ENCODE measurements around the gene PLXDC1. TPM values are rescaled to one million over a fixed set of nuclear protein-coding genes. Genes with fewer than 3 reads are reported as not detected.

The PLXDC1 gene
- total and polyA plus RNA-seq, 12 donors, result 1.3 to 5.6 (median 3.9) TPM

- no peak for DNase-seq
- H3K4me1 ChIP-seq (replicated peaks in 1 of 2), result peaks cover 0 to 26% of the 10 kb centered on the region in 2 donors
- intact Hi-C loops (cut with DNase I), result no loop called here
- 83 to 92% (median 90%) methylated on average over 12 of the region's 12 CpGs for WGBS, 4 donors
- H3K36me3 ChIP-seq (replicated peaks in 1 of 2), result no peaks in the 10 kb centered on the region
- no peak overlapping the region for H3K4me3 ChIP-seq
- no peak for TF ChIP-seq POLR2A (IDR thresholded peaks at IDR 0.05)
- no peak for TF ChIP-seq CTCF (IDR thresholded peaks at IDR 0.05)
- H3K27me3 ChIP-seq, result no peaks in the 10 kb centered on the region
- H3K27ac ChIP-seq, result no peak overlapping the region
- H3K9me3 ChIP-seq (replicated peaks in 1 of 3), result no peaks in the 10 kb centered on the region
Measured at GRCh38 chr17:39101091-39101490, 50.3 kb downstream of the PLXDC1 start.

GRCh38 chr17:39100530-39100929 lies 50.9 kb downstream of the PLXDC1 start:
- intact Hi-C loops (cut with DNase I), result no loop called here
- H3K36me3 ChIP-seq (replicated peaks in 1 of 2), result no peaks in the 10 kb centered on the region
- no peak overlapping the region for H3K27ac ChIP-seq
- H3K4me1 ChIP-seq (replicated peaks in 1 of 2), result peaks cover 0 to 32% of the 10 kb centered on the region in 2 donors
- TF ChIP-seq CTCF (IDR thresholded peaks at IDR 0.05) (no peak), POLR2A (IDR thresholded peaks at IDR 0.05) (no peak)
- no peaks in the 10 kb centered on the region for H3K27me3 ChIP-seq
- DNase-seq, result no peak
- WGBS, 4 donors, result 88 to 95% (median 93%) methylated on average over 9 of the region's 9 CpGs
- H3K9me3 ChIP-seq (replicated peaks in 1 of 3), result no peaks in the 10 kb centered on the region
- no peak overlapping the region for H3K4me3 ChIP-seq

GRCh38 chr17:39099663-39100286 lies 51.7 kb downstream of the PLXDC1 start:
- intact Hi-C loops (cut with DNase I), result no loop called here
- Histone ChIP-seq H3K27ac (peak overlapping the region in 2 of 5 donors; percentile 49 to 70), H3K4me1 (replicated peaks in 1 of 2) (peaks cover 0 to 34% of the 10 kb centered on the region in 2 donors), H3K4me3 (no peak overlapping the region), H3K36me3 (replicated peaks in 1 of 2) (no peaks in the 10 kb centered on the region), H3K27me3 (no peaks in the 10 kb centered on the region), H3K9me3 (replicated peaks in 1 of 3) (no peaks in the 10 kb centered on the region)
- WGBS, 4 donors, result 61 to 70% (median 63%) methylated on average over 9 of the region's 9 CpGs
- TF ChIP-seq CTCF (IDR thresholded peaks at IDR 0.05) (no peak), POLR2A (IDR thresholded peaks at IDR 0.05) (no peak)
- DNase-seq, result peak in 6 of 7 donors; percentile 37 to 71 (median 42)

DNA sequence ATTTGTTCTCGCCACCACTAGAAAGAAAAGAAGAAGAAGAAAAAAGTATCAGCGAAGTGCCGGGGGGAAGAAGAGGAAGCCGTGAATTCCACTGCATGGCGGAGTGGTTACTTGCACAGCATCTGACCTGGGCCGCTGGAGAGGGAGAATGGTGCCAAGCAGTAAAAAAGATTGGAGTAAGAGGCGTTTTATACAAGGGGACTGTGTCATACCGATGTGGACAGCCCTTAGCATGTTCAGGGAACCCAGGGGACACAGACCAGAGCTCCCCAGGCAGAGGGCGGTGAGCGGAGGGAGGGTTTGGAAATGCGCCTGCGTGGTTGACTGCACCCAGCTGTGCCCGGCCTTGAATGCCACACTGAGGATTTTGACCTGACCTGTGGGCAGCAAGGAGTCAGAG lies 52.8 kb downstream of the PLXDC1 start:
- Histone ChIP-seq H3K27ac (peak overlapping the region in 1 of 5 donors; percentile 70), H3K27me3 (no peaks in the 10 kb centered on the region), H3K4me1 (replicated peaks in 1 of 2) (peaks cover 0 to 34% of the 10 kb centered on the region in 2 donors), H3K4me3 (no peak overlapping the region), H3K9me3 (replicated peaks in 1 of 3) (no peaks in the 10 kb centered on the region), H3K36me3 (replicated peaks in 1 of 2) (no peaks in the 10 kb centered on the region)
- WGBS, 4 donors, result 72 to 78% (median 73%) methylated on average over 13 of the region's 13 CpGs
- no peak for DNase-seq
- no peak for TF ChIP-seq CTCF (IDR thresholded peaks at IDR 0.05)
- TF ChIP-seq POLR2A (IDR thresholded peaks at IDR 0.05), result no peak
- intact Hi-C loops (cut with DNase I), result no loop called here

Data from adrenal gland (tissue), 12 donors.